ENCODE data around the gene PODNL1.
A peak's percentile ranks its signal among the peaks of the same experiment; 100 is the strongest.

Gene PODNL1

GRCh38 chr19:13965377-13965896 is 27.2 kb upstream of the PODNL1 start:
- no peak for ATAC-seq
- Mint-ChIP-seq H3K27ac (no peak overlapping the region), H3K4me1 (no peaks in the 10 kb centered on the region)

GRCh38 chr19:13964776-13965175 is 26.6 kb upstream of the PODNL1 start:
- H3K4me1 Mint-ChIP-seq = no peaks in the 10 kb centered on the region
- no peak overlapping the region for H3K27ac Mint-ChIP-seq
- ATAC-seq (no peak), DNase-seq (ENCODE audit: low spot score in 2 of 2) (no peak)
- no peak overlapping the region for H3K4me3 Mint-ChIP-seq
- peaks cover 59% of the 10 kb centered on the region for H3K36me3 Mint-ChIP-seq
- H3K9me3 Mint-ChIP-seq = no peaks in the 10 kb centered on the region

More at GRCh38 chr19:13965377-13965896, 27.2 kb upstream of the PODNL1 start:
- no peak for DNase-seq (ENCODE audit: low spot score in 2 of 2)
- no peaks in the 10 kb centered on the region for H3K9me3 Mint-ChIP-seq
- H3K4me3 Mint-ChIP-seq = no peak overlapping the region
- H3K36me3 Mint-ChIP-seq = peaks cover 54% of the 10 kb centered on the region

GRCh38 chr19:13963603-13964105 is 25.4 kb upstream of the PODNL1 start:
- Mint-ChIP-seq H3K27ac (no peak overlapping the region), H3K4me3 (no peak overlapping the region), H3K4me1 (no peaks in the 10 kb centered on the region), H3K9me3 (no peaks in the 10 kb centered on the region), H3K36me3 (peaks cover 56% of the 10 kb centered on the region)
- no peak for ATAC-seq
- DNase-seq (ENCODE audit: low spot score in 2 of 2) = no peak

GRCh38 chr19:13962699-13963602 is 24.7 kb upstream of the PODNL1 start:
- ATAC-seq (no peak), DNase-seq (ENCODE audit: low spot score in 2 of 2) (no peak)
- Mint-ChIP-seq H3K4me3 (no peak overlapping the region), H3K27ac (no peak overlapping the region), H3K9me3 (no peaks in the 10 kb centered on the region), H3K4me1 (no peaks in the 10 kb centered on the region), H3K36me3 (peaks cover 57% of the 10 kb centered on the region)

DNA sequence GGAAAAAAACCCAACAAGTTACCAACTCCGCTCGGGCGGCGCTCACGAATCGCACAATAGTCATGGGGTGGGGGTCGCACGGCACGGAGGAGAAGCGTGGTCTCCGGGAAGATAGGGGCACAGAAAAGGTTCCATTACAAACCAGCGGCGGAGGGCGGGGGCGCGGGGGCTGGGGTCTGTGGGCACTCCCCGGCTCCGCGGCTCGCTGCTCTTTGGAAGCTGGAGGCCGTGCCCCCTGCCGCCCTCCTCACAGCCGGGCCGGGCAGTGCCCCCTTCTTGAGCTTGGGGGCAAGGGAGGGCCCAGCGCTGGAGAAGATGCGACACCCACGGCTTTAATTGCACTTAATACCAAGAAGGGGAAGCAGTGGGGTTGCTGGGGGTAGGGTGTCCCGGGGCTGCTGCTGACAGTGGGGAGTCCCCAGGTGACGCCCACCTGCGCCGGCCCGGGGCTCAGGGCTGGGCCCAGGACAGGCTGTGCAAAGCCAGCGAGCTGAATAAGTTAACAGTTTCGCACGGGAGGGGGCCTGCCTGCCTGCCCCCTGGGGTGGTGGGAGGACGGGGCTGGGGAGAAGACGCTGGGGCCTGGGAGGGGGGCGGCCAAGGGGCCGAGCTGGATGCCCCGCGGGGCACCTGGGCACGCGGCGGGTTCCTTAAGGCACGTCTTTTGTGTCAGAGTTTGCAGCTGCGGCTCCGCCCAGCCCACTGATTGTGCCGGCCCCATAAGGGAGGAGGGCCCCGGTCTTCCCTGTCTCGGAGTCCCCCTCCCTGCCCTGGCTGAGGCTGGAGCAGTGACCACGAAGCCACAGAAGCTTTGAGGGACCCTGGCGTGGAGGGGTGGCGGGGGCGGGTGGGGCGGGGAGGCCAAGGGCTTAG is 23.8 kb upstream of the PODNL1 start:
- Mint-ChIP-seq H3K36me3 (peaks cover 57% of the 10 kb centered on the region), H3K4me1 (no peaks in the 10 kb centered on the region), H3K27ac (peak overlapping the region; percentile 37), H3K4me3 (no peak overlapping the region), H3K9me3 (no peaks in the 10 kb centered on the region)
- DNase-seq (ENCODE audit: low spot score in 2 of 2) = no peak
- ATAC-seq = no peak

- Mint-ChIP-seq H3K4me1 (no peaks in the 10 kb centered on the region), H3K4me3 (no peak overlapping the region), H3K9me3 (no peaks in the 10 kb centered on the region), H3K27ac (peak overlapping the region; percentile 37), H3K36me3 (peaks cover 65% of the 10 kb centered on the region)
- ATAC-seq (no peak), DNase-seq (ENCODE audit: low spot score in 2 of 2) (no peak)
Observed at GRCh38 chr19:13960863-13961784, 22.9 kb upstream of the PODNL1 start.

DNA sequence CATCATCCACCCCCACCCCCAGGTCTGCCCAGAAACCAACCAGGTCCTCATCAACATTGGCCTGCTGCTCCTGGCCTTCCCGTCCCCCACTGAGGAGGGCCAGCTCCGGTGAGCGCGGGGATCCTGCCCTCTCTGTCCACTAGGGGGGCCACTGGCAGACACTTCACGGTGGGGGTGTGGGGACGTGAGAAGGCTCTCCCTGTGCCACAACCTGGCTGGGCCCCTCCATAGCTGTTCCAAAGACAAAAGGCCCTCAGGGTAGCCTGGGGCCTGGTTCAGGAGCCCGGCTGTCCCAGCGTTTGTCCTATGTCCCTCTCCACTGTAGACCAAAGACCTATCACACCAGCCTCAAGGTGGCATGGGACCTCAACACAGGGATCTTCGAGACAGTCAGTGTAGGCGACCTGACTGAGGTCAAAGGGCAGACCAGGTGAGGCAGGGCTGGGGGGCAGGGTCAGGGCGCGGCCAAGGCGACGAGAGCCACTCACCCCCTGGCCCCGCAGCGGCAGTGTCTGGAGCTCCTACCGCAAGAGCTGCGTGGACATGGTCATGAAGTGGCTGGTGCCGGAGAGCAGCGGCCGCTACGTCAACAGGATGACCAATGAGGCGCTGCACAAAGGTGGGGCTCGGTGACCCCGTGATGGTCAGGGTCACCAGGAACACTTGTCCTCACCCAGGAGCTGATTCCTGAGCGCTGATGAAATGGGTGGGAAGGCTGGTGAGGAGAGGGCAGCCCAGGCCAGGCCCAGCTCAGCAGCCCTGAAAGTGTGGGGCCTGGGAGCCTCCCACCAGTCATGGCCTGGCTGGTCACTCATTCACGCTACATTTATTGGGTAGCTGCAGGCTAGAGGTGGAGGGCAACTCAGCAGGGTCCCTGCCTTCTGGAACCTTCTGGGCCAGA is 22.0 kb upstream of the PODNL1 start:
- H3K4me3 Mint-ChIP-seq = no peak overlapping the region
- no peak for DNase-seq (ENCODE audit: low spot score in 2 of 2)
- ATAC-seq = peak; percentile 33
- H3K4me1 Mint-ChIP-seq = no peaks in the 10 kb centered on the region
- H3K27ac Mint-ChIP-seq = no peak overlapping the region
- H3K9me3 Mint-ChIP-seq = no peaks in the 10 kb centered on the region
- peaks cover 73% of the 10 kb centered on the region for H3K36me3 Mint-ChIP-seq

DNA sequence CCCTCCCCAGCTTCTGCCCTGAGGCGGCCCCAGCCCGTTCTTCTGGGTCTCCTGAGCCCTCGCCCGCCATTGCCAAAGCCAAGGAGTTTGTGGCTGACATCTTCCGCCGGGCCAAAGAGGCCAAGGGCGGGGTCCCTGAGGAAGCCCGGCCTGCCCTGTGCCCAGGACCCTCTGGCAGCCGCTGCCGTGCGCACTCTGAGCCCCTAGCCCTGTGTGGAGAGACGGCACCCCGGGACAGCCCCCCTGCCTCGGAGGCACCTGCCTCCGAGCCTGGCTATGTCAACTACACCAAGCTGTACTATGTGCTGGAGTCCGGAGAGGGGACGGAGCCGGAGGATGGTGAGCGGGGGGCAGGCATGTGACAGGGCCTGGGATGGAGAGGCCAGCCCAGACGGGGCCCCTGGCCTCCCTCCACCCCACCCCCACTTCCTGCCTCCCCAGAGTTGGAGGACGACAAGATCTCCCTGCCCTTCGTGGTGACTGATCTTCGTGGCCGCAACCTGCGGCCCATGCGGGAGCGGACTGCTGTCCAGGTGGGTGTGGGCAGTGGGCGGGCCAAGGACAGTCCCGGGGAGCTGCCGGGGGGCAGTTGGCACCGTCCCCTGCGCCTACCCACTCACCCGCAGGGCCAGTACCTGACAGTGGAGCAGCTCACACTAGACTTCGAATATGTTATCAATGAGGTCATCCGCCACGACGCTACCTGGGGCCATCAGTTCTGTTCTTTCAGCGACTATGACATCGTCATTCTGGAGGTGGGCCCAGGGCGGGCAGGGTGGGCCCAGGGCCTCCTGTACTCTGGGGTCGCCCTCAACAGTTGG is 21.1 kb upstream of the PODNL1 start:
- H3K27ac Mint-ChIP-seq = peak overlapping the region; percentile 32
- H3K36me3 Mint-ChIP-seq = peaks cover 73% of the 10 kb centered on the region
- peaks cover 3% of the 10 kb centered on the region for H3K4me1 Mint-ChIP-seq
- DNase-seq (ENCODE audit: low spot score in 2 of 2) (no peak), ATAC-seq (no peak)
- no peaks in the 10 kb centered on the region for H3K9me3 Mint-ChIP-seq
- H3K4me3 Mint-ChIP-seq = no peak overlapping the region

- peaks cover 72% of the 10 kb centered on the region for H3K36me3 Mint-ChIP-seq
- no peak for DNase-seq (ENCODE audit: low spot score in 2 of 2)
- no peak overlapping the region for H3K4me3 Mint-ChIP-seq
- H3K4me1 Mint-ChIP-seq = peaks cover 13% of the 10 kb centered on the region
- H3K27ac Mint-ChIP-seq = peak overlapping the region; percentile 32
- no peak for ATAC-seq
- H3K9me3 Mint-ChIP-seq = no peaks in the 10 kb centered on the region
Observed at GRCh38 chr19:13958043-13958442, 19.8 kb upstream of the PODNL1 start.

DNA sequence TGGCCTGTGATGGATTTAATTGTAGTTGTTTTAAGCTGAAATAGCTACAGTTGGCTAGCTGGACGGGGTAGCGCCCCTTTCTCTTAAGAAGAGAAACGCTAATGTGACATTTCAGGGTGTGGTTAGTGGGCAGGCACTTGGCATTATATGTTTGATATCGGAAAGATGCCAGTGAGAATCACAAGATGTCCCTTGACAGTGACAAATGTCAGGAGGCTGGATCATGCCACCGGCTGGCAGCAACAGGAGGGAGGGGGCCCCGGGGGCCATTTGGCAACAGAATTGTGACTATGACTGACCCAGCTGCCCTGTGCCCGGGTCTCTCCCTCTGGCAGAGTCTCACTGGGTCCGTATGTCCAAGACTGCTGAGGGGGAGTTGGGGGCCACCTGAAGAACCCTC is 18.8 kb upstream of the PODNL1 start:
- Mint-ChIP-seq H3K4me3 (no peak overlapping the region), H3K27ac (no peak overlapping the region), H3K4me1 (peaks cover 15% of the 10 kb centered on the region), H3K9me3 (no peaks in the 10 kb centered on the region), H3K36me3 (peaks cover 75% of the 10 kb centered on the region)
- DNase-seq (ENCODE audit: low spot score in 2 of 2) (no peak), ATAC-seq (no peak)

GRCh38 chr19:13956365-13956744 is 18.1 kb upstream of the PODNL1 start:
- DNase-seq (ENCODE audit: low spot score in 2 of 2) (no peak), ATAC-seq (no peak)
- Mint-ChIP-seq H3K27ac (no peak overlapping the region), H3K36me3 (peaks cover 70% of the 10 kb centered on the region), H3K4me1 (peaks cover 20% of the 10 kb centered on the region), H3K9me3 (no peaks in the 10 kb centered on the region), H3K4me3 (no peak overlapping the region)

- Mint-ChIP-seq H3K4me3 (no peak overlapping the region), H3K36me3 (peaks cover 65% of the 10 kb centered on the region), H3K4me1 (peaks cover 20% of the 10 kb centered on the region)
Observed at GRCh38 chr19:13955662-13956364, 17.6 kb upstream of the PODNL1 start.

DNA sequence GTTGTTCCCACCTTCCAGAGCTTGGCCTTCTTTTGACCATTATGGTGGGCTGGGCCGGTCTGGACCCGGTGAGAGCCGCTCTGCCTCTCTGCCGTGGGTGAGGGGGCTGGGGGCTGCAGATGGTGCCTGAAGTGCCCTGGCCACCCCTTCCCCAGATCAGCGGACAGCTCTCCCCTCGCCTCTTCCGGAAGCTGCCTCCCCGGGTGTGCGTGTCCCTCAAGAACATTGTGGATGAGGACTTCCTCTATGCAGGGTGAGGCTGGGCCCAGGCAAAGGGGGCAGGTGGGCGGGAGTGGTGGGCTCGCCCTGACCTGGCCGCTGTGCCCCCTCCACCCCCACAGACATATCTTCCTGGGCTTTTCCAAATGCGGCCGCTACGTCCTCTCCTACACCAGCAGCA is 16.0 kb upstream of the PODNL1 start:
- no peaks in the 10 kb centered on the region for H3K9me3 Mint-ChIP-seq
- peaks cover 51% of the 10 kb centered on the region for H3K36me3 Mint-ChIP-seq
- no peak for DNase-seq (ENCODE audit: low spot score in 2 of 2)
- peak overlapping the region; percentile 94 for H3K27ac Mint-ChIP-seq
- no peak for ATAC-seq
- H3K4me1 Mint-ChIP-seq = peaks cover 20% of the 10 kb centered on the region
- H3K4me3 Mint-ChIP-seq = peak overlapping the region; percentile 90

More at GRCh38 chr19:13955662-13956364, 17.6 kb upstream of the PODNL1 start:
- DNase-seq (ENCODE audit: low spot score in 2 of 2) (no peak), ATAC-seq (no peak)
- Mint-ChIP-seq H3K27ac (no peak overlapping the region), H3K9me3 (no peaks in the 10 kb centered on the region)
